ENCODE measurements around the gene AFF3. TPM values are rescaled to one million over a fixed set of nuclear protein-coding genes. Genes with fewer than 3 reads are reported as not detected.

Gene AFF3
- total RNA-seq, 6 experiments from 2014 or later = 0.80 to 8.2 (median 6.8) TPM

DNA sequence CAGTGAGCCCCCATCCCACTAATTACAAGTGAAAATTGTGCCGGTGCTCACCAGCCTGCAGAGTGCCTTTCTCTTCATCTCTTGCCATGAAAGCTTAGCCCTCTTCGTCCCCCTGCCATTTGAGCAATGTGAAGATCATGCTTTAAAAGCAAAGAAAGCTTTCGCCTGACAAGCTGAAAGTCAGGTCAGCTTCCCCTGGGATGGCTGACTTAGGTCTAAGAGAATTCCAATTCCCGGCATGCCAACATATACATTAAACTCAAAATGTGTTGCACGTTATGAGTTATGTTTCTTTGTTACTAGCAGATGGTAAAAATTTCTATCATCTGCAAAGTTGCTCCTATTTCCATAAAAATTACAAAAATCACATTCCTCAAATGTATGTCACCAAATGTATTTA, 129.8 kb downstream of the AFF3 start:
- Mint-ChIP-seq H3K9me3 (no peaks in the 10 kb centered on the region), H3K4me3 (peak overlapping the region; percentile 33), H3K27me3 (ENCODE audit: insufficient read depth) (no peaks in the 10 kb centered on the region), H3K4me1 (ENCODE audit: low read depth) (peaks cover 65% of the 10 kb centered on the region), H3K36me3 (ENCODE audit: low read depth) (no peaks in the 10 kb centered on the region; the same call in 1 of the 2 replicates), H3K27ac (peak overlapping the region; percentile 86)
- TF ChIP-seq, protein P1, sequence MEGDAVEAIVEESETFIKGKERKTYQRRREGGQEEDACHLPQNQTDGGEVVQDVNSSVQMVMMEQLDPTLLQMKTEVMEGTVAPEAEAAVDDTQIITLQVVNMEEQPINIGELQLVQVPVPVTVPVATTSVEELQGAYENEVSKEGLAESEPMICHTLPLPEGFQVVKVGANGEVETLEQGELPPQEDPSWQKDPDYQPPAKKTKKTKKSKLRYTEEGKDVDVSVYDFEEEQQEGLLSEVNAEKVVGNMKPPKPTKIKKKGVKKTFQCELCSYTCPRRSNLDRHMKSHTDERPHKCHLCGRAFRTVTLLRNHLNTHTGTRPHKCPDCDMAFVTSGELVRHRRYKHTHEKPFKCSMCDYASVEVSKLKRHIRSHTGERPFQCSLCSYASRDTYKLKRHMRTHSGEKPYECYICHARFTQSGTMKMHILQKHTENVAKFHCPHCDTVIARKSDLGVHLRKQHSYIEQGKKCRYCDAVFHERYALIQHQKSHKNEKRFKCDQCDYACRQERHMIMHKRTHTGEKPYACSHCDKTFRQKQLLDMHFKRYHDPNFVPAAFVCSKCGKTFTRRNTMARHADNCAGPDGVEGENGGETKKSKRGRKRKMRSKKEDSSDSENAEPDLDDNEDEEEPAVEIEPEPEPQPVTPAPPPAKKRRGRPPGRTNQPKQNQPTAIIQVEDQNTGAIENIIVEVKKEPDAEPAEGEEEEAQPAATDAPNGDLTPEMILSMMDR (IDR thresholded peaks at IDR 0.05) = no peak
- no peak for DNase-seq

DNA sequence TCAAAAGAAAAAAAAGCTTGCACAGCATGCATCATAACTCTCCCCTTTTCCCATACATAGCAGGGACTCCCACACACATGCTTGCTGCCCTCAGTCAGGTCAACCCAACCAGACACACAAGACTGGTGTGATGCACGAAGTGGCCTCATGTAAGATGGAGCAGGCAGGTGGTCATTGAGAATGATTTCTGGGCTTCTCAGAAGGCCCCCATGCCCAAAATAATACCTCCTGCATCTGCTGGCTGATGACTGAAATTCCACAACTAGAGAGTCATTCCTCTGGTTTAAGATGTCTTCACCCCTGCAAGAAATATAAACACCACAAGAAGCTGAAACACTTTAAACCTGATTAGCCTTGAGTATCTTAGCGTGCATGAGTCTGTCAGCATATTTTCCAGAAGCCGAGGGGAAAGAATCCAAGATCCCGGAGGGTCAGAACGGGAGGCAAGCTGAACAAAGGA, 131.1 kb downstream of the AFF3 start:
- H3K27me3 Mint-ChIP-seq (ENCODE audit: insufficient read depth) = no peaks in the 10 kb centered on the region

DNA sequence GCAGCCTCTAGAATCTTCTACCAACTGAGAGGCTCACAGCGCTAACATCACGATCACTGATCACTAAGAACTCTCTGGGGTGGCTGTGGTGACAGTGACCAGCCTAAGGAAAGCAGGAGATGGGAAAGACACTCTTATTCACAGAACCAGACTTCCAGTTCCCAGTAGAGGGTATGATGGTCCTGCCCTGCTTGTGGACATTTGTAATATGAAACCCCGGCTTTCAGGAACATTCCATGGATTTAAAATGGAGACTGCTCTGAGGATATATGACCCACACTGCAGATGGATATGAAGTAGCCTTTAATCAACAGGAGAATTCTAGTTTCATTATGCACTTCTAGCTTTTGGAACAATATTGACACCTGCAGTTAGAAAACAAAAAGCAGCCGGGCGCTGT, 131.8 kb downstream of the AFF3 start:
- no peak for DNase-seq
- Mint-ChIP-seq H3K27me3 (ENCODE audit: insufficient read depth) (no peaks in the 10 kb centered on the region), H3K4me3 (no peak overlapping the region), H3K4me1 (ENCODE audit: low read depth) (peaks cover 65% of the 10 kb centered on the region), H3K36me3 (ENCODE audit: low read depth) (peaks cover 8% of the 10 kb centered on the region; the same call in 1 of the 2 replicates), H3K9me3 (no peaks in the 10 kb centered on the region), H3K27ac (no peak overlapping the region; the same call in 1 of the 2 replicates)
- TF ChIP-seq, protein P1 (IDR thresholded peaks at IDR 0.05) = no peak

More for the DNA sequence above, 131.1 kb downstream of the AFF3 start:
- Mint-ChIP-seq H3K4me3 (peak overlapping the region; percentile 72), H3K27ac (peak overlapping the region; percentile 86), H3K4me1 (ENCODE audit: low read depth) (peaks cover 65% of the 10 kb centered on the region), H3K36me3 (ENCODE audit: low read depth) (peaks cover 8% of the 10 kb centered on the region; the same call in 1 of the 2 replicates), H3K9me3 (no peaks in the 10 kb centered on the region)
- TF ChIP-seq, protein P1 (IDR thresholded peaks at IDR 0.05) = no peak
- peak; percentile 75 for DNase-seq

DNA sequence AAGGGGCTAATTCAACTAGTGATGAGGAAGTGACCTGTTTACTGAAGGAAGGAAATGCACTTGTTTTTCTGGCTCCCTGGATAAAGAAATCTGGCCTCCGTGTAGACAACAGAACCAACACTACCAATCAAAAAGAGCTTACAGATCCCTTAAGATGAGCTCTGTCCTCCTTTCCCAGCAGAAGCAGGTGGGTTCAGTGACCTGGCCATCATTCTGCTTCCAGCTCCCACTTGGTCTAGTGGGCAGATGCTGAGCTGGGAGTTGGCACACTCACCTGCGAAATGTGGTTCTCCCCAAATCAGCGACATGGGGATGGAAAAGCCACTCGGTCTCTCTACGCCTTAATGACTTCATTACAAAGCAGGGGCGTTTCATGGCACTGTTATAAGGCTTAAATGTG, 132.6 kb downstream of the AFF3 start:
- no peak overlapping the region for H3K27ac Mint-ChIP-seq
- peaks cover 8% of the 10 kb centered on the region; the same call in 1 of the 2 replicates for H3K36me3 Mint-ChIP-seq (ENCODE audit: low read depth)

DNA sequence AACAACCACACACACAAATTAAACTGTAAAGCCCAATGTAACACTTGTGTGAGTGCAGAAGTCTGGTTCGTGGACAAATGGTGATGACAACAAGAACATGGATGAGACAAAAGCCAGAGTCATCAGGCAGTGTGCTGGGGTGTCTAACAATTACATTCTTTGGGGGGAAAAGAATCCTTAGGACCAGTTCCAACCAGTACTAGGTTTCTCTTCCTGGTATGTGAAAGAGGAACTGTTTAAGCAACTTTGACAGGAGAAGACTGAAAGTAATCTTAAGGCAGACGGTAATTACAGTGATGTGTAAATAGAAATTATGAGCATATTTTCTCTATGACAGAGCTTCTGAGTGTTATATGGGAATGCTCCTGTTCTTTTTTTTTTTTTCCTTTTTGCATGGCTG, 133.4 kb downstream of the AFF3 start:
- no peak overlapping the region for H3K4me3 Mint-ChIP-seq

More for the DNA sequence above, 132.6 kb downstream of the AFF3 start:
- DNase-seq = no peak
- H3K9me3 Mint-ChIP-seq = no peaks in the 10 kb centered on the region
- no peaks in the 10 kb centered on the region; the same call in 1 of the 2 replicates for H3K27me3 Mint-ChIP-seq (ENCODE audit: insufficient read depth)
- H3K4me3 Mint-ChIP-seq = peak overlapping the region; percentile 12; the same call in 1 of the 2 replicates
- TF ChIP-seq, protein P1 (IDR thresholded peaks at IDR 0.05) = no peak
- peaks cover 65% of the 10 kb centered on the region for H3K4me1 Mint-ChIP-seq (ENCODE audit: low read depth)

More for the DNA sequence above, 133.4 kb downstream of the AFF3 start:
- Mint-ChIP-seq H3K9me3 (no peaks in the 10 kb centered on the region), H3K36me3 (ENCODE audit: low read depth) (peaks cover 8% of the 10 kb centered on the region; the same call in 1 of the 2 replicates), H3K4me1 (ENCODE audit: low read depth) (peaks cover 58% of the 10 kb centered on the region), H3K27ac (peak overlapping the region; percentile 61), H3K27me3 (ENCODE audit: insufficient read depth) (no peaks in the 10 kb centered on the region; the same call in 1 of the 2 replicates)
- TF ChIP-seq, protein P1 (IDR thresholded peaks at IDR 0.05) = no peak
- peak; percentile 57 for DNase-seq

All from HFFc6 (cell line).